GM13977 (cell line): ENCODE data around the gene IDE.
"Not testable (repeated sequence)": the region's sequence is repeated elsewhere in the genome, so short reads cannot be mapped to it uniquely, and the experiment has no call there.

ENCODE experiments used
- DNase-seq: peaks from one replicate; pipeline ENCODE4 v3.0.0; 2012; ENCODE audit warnings: low spot score
- CTCF ChIP-seq: IDR thresholded peaks from 2 replicates; pipeline ENCODE4 v1.5.1; 2012; ENCODE audit warnings: mild to moderate bottlenecking, control low read depth; ENCODE audit not compliant: insufficient read depth; ENCODE audit errors: extremely low read depth, missing control alignments
- in situ Hi-C: fragments of 300-500 bp; cut with MboI; formaldehyde crosslinking; loops from one replicate; pipeline ENCODE4 v1.12.0; 2022; ENCODE audit warnings: low sequenced_read_pairs, low pct_unique_long_range_greater_than_20kb, mixed read lengths, inconsistent platforms; ENCODE audit not compliant: unreplicated experiment

Gene IDE

GRCh38 chr10:92410501-92410900, 163.4 kb downstream of the IDE start:
- in situ Hi-C loops: no loop called here
- no peak for DNase-seq
- no peak for TF ChIP-seq CTCF

DNA sequence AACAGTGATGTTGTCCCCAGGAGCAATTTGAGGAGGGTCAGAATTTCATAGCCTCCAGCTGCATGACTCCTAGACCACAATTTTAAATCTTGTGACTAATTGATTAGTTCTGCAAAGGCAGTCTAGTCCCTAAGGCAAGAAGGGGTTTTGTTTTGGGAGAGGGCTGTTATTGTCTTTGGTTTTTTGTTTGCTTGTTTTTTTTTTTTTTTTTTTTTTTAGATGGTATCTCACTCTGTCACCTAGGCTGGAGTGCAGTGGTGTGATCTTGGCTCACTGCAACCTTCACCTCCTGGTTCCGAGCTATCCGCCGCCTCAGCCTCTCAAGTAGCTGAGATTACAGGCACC, 165.9 kb downstream of the IDE start:
- no peak for DNase-seq
- in situ Hi-C loops: no loop called here
- TF ChIP-seq CTCF: no peak

- no peak for DNase-seq
- TF ChIP-seq CTCF: no peak
- in situ Hi-C loops: no loop called here
These were observed 166.4 kb downstream of the IDE start for GRCh38 chr10:92407305-92408016.

GRCh38 chr10:92405419-92405924, 168.4 kb downstream of the IDE start:
- no peak for TF ChIP-seq CTCF
- in situ Hi-C loops: no loop called here
- no peak for DNase-seq

GRCh38 chr10:92404612-92405418, 169.1 kb downstream of the IDE start:
- no peak for TF ChIP-seq CTCF
- in situ Hi-C loops: no loop called here
- no peak for DNase-seq

DNA sequence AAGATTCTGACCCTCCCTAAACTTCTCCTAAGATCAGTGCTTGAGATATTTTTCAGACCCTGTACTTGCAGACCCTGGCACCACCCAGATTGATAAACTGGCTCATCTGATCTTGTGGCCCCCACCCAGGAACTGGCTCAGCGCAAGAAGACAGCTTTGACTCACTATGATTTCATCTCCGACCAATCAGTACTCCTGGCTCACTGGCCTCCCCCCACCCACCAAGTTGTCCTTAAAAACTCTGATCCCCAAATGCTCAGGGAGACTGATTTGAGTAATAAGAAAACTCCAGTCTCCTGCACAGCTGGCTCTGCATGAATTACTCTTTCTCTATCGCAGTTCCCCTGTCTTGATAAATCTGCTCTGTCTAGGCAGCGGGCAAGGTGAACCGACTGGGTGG, 171.7 kb downstream of the IDE start:
- in situ Hi-C loops: not testable (repeated sequence)

More for the DNA sequence above, 171.7 kb downstream of the IDE start:
- not testable (repeated sequence) for DNase-seq
